Embryonic facial prominence (tissue), 1 donor: ENCODE data around the gene ARHGEF3.
A peak's percentile ranks its signal among the peaks of the same experiment; 100 is the strongest.

Experiments used
- DNase-seq: peaks from one replicate; pipeline ENCODE4 v3.0.0-alpha.2; 2016; ENCODE audit errors: extremely low spot score

The ARHGEF3 gene

GRCh38 chr3:56823421-56823926 is 21.7 kb upstream of the ARHGEF3 start:
- DNase-seq = no peak

- DNase-seq = no peak
Observed at GRCh38 chr3:56822501-56822900, 20.8 kb upstream of the ARHGEF3 start.

GRCh38 chr3:56819016-56819809 is 17.5 kb upstream of the ARHGEF3 start:
- no peak for DNase-seq

- DNase-seq = no peak
Observed at GRCh38 chr3:56818156-56818985, 16.6 kb upstream of the ARHGEF3 start.

- DNase-seq = no peak
Observed at GRCh38 chr3:56817646-56818045, 15.9 kb upstream of the ARHGEF3 start.

GRCh38 chr3:56816061-56816460 is 14.3 kb upstream of the ARHGEF3 start:
- DNase-seq = no peak

- DNase-seq = no peak
Observed at GRCh38 chr3:56815589-56815988, 13.8 kb upstream of the ARHGEF3 start.

- no peak for DNase-seq
Observed at GRCh38 chr3:56813653-56813960, 11.9 kb upstream of the ARHGEF3 start.

- no peak for DNase-seq
Observed at GRCh38 chr3:56812754-56813652, 11.3 kb upstream of the ARHGEF3 start.

GRCh38 chr3:56811546-56812202 is 9.9 kb upstream of the ARHGEF3 start:
- no peak for DNase-seq

- peak; percentile 66 for DNase-seq
Observed at GRCh38 chr3:56810577-56811545, 9.1 kb upstream of the ARHGEF3 start.

- DNase-seq = no peak
Observed at GRCh38 chr3:56806407-56806806, 4.7 kb upstream of the ARHGEF3 start.

GRCh38 chr3:56802790-56803189 is 1.0 kb upstream of the ARHGEF3 start:
- no peak for DNase-seq

- no peak for DNase-seq
Observed at GRCh38 chr3:56802378-56802745, 613 bp upstream of the ARHGEF3 start.

GRCh38 chr3:56800832-56801661 is 702 bp downstream of the ARHGEF3 start:
- no peak for DNase-seq

- no peak for DNase-seq
Observed at GRCh38 chr3:56800130-56800831, 1.5 kb downstream of the ARHGEF3 start.

GRCh38 chr3:56799251-56799882 is 2.4 kb downstream of the ARHGEF3 start:
- no peak for DNase-seq

- no peak for DNase-seq
Observed at GRCh38 chr3:56796996-56797395, 4.8 kb downstream of the ARHGEF3 start.
